HG02938 (cell line): Measurements from ENCODE around the gene SERPINA7.
"Not testable (repeated sequence)": the region's sequence is repeated elsewhere in the genome, so short reads cannot be mapped to it uniquely, and the experiment has no call there.

ENCODE experiments used
- ATAC-seq: cut with Tn5 transposase; IDR thresholded peaks from one replicate; pipeline ENCODE4 v1.9.1; 2021; ENCODE audit warnings: mild to moderate bottlenecking, moderate library complexity; ENCODE audit not compliant: unreplicated experiment

Gene SERPINA7, protein sequence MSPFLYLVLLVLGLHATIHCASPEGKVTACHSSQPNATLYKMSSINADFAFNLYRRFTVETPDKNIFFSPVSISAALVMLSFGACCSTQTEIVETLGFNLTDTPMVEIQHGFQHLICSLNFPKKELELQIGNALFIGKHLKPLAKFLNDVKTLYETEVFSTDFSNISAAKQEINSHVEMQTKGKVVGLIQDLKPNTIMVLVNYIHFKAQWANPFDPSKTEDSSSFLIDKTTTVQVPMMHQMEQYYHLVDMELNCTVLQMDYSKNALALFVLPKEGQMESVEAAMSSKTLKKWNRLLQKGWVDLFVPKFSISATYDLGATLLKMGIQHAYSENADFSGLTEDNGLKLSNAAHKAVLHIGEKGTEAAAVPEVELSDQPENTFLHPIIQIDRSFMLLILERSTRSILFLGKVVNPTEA

DNA sequence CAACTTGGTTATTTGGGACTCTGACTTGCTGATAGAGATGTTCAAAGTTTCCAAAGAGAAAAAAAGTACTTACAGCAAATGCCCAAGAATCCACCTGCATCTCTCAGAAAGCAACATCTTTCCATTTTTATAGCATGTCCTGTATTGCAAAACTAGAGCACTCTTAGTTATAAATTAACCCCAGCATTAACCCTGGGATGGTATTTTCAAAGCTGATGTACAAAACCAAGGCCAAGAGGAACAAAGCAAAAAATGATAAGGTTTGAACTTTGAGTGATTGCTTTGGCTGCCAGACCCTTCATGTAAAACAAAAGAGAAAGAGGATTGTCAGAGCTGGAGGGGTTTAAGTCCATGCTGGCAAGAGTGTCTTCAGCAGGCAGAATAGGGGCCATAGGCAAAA lies at the start of gene SERPINA7:
Gene SERPINA7, minus strand, starts transcription at position 103 of the 400 bp plus-strand sequence. CDS start 1,669 bp downstream, outside the sequence.
- no peak for ATAC-seq

DNA sequence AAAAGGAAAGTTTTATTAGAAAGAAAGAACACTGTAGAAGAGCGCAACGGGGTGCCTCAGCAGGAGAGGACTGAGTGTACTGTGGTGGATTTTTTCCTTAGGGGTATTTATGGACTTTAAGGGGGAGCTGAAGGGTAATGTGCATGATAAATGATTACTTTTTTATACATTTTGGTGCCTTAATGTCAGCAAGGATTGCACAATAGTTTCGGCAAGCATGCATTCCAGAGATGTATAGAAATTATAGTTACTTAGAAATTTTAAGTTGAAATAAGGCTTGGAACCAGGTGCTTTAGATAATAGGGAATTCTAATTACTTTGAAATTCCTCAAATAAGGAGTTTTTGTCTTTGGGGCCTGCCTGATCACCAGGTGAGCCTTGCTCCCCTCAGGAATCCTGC lies 30.5 kb upstream of the SERPINA7 start:
- no peak for ATAC-seq

DNA sequence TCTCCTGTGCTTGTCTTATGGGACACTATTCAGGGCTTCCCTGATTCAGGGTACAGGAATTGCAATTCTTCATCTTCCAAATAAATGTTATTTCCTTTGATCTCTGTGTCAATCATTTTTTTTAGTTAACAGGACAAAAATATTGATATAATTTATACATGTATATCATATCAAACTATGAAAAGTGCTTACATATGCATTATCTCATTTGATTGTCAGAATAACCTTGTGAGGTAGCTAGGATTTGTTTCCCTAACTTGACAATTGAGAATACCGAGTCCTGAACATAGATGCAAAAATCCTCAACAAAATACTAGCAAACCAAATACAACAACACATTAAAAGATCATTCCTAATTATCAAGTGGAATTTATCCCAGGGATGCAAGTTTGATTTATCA lies 11.5 kb upstream of the SERPINA7 start:
- no peak for ATAC-seq

DNA sequence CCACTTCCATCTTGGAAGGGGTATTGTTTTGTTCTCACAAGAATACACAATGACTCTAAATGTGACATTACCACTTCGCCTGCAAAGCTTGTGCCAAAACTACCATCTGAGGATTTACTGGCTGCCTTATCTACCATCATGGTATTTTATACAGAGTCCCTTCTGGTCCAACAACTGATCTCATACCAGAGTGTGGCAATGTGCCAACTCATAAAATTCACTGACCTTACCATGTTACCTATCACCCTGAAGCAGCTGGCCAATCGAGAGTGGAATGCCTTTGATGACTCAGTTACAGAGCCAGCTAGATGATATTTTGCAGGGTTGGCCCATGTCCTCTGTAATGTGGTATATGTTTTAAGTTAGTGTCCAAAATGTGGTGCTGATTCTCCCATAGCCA lies 3.8 kb upstream of the SERPINA7 start:
- ATAC-seq = no peak

DNA sequence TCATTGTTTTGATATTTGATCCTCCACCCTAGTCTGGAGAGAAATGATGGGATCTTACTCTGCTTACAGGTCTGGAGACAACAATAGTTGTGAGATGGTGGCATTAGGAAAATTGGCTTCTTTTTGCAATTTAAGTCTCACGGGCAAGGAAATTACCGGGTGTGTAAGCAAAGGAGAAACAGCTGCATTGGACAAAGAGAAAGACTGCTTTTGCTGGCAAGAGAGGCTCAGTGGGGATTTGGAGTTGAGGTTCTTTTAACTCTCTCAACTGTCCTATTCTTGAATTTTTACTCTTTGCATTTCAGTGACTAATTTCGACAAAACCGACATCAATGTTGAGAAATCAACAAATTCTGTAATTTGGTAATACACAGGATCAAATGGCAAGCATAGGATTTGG lies 2.3 kb upstream of the SERPINA7 start:
- no peak for ATAC-seq

DNA sequence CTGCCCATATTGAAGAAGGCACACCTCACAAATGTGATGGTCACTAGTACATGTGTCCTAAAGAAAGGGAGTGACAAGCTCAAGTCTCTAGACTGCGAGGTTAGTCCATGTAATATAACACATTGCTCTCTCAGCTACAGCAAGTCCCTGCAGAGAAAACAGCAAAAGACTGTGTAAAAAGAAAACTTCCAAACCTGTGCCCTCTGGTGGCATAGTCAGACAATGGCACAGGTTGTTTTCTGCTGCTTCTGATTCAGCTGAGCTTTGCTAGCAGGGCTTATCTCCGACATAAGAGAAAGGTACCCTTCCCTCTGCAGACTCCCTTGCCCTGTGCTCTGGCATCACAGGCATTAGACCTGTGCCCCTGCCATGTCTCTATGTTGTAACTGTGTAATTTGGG lies 1.4 kb upstream of the SERPINA7 start:
- no peak for ATAC-seq

DNA sequence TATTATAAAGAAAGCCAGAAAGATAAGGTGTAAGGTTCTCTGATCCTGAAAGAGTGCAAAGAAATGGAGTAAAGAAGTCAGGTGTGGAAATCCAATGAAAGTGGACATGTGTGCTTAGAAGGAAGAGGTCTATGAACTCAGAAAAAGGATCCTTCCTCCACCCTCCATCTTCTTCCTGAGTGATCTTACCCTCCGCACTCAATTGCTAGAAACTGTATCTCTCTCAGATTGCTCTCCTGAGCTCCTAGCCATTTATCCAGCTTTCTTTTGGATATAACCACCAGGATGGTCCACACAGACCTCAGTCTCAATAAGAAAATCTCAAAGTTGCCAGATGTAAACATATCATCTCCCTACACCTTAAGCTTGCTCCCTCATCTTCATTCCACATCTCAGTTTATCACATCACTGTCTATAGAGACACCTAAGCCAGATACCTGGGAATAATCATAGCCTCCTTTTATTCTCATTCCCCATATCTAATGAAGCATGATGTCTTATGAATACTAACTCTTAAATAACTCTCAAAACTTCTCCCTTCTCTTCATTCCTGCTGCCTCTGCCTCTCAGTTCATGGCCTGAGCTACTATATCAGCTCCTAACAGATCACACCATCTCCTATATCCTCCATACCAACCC lies 573 bp downstream of the SERPINA7 start:
- ATAC-seq = no peak

DNA sequence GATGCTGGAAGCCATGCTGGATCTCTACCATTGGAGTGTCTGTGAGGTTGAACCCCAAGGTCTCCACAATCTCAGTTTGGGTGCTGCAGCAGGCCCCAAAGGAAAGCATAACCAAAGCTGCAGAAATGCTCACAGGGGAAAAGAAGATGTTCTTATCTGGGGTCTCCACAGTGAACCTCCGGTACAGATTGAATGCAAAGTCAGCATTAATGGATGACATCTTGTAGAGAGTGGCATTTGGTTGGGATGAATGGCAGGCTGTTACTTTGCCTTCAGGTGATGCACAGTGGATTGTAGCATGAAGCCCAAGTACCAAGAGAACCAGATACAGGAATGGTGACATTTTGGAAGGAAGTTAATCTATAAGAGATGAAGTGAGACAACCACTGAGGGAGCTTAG lies 1.8 kb downstream of the SERPINA7 start:
- ATAC-seq = no peak

DNA sequence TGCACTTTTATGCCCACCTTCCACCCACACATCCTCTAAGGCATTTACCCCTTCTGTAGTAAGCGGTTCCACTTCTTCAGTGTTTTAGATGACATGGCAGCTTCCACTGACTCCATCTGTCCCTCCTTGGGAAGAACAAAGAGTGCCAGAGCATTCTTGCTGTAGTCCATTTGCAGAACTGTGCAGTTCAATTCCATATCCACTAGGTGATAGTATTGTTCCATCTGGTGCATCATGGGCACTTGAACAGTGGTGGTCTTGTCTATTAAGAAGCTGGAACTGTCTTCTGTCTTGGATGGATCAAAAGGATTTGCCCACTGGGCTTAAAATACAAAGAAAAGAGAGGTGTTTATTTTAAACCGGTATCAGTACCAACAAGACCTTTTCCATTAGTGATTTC lies 3.5 kb downstream of the SERPINA7 start:
- ATAC-seq = no peak

DNA sequence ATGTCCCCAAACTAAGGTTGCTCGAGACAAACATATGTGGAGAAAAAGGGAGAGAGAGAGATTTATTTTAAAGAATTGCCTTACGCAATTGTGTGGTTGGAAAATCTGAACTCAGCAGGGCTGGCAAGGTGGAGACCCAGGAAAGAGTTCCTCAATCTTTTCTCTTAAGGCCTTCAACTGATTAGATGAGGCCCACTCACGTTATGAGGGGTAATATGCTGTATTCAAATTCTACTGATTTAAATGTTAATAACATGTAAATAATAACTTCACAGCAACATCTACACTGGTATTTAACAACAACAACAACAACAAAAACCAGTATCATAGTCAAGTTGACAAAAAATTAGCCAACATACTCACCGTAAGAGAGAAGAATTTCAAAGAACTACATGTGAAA lies 14.6 kb downstream of the SERPINA7 start:
- no peak for ATAC-seq

DNA sequence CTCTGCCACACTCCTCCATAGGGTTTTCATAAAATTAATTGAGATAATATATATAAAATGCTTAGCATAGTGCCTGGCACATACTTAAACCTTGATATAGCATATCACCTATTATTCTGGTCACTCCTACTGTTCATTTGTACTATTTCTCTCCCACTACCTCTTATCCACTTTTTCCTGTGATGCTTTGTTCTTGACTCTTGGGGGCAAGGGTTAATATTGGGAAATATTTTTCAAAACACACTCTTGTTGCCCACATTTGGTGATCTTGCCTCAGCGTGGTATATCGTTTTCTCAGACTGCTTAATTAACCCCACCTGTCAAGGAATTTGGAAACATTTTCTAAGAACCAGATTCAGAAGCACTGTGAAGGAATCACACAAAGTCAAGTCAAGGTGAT lies 16.3 kb downstream of the SERPINA7 start:
- ATAC-seq = no peak

DNA sequence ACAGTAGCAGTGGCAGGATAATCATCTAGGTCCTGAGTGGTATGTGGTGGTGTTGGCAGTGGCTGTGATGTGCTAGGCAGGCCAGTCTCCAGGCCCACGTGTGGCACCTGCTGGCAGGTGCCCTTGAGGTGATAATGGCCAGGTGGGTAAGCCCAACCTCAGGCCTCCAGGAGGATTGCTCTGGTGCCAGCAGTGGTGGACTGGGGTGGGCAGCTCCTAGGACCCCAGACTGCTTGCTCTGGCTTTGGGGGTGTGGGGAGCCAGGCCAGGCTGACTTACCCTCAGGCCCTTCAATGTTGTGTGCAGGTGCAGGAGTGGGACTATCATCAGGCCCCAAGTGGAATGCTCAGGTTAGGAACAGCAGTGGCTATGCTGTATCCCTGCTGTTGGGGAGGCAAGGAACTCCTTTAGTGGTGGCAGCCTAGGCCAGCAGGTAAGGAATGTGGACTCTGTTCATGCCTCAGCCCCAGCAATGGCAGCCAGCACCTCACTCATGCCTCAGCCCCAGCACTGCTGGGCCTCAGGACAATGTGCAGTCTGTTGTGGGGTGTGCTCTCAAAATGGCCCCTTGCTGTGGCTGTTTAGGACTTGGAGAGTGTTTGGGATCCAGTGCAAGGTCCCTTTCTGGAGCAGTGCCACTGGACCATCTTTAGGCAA lies 24.3 kb downstream of the SERPINA7 start:
- ATAC-seq = no peak

DNA sequence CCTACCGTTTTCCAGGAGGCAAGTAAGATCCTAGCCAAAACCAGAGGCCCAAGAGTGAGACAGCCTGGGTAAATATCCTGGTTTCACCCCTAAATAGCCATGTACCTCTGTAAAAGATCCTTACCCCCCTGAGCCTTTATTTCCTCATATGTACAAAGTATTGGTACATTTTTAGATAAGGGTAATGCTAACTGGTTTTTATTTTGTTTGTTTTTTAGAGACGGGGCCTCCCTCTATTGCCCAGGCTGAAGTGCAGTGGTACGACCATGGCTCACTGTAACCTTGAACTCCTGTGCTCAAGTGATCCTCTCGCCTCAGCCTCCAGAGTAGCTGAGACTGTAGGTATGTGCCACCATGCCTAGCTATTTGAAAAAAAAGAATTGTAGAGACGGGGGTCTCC lies 29.4 kb downstream of the SERPINA7 start:
- no peak for ATAC-seq

DNA sequence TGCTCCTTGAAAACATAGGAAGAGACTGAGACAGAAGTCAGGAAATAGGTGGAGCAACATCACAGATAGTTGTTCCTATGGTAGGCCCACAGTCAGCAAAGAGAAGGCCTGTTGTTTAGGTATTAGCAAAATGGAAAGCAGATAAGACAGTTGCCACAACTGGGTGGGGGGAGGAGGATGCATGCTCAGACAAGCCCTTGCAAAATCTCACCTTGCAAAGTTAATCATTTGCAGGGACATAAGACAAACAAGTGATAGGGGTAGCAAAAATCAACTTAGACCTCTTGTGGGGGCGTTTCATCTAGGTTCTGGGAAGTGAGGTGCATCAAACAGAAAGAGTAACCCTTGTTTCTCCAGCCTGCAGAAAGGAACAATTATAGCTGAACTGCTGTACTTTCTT lies 30.7 kb downstream of the SERPINA7 start:
- no peak for ATAC-seq

DNA sequence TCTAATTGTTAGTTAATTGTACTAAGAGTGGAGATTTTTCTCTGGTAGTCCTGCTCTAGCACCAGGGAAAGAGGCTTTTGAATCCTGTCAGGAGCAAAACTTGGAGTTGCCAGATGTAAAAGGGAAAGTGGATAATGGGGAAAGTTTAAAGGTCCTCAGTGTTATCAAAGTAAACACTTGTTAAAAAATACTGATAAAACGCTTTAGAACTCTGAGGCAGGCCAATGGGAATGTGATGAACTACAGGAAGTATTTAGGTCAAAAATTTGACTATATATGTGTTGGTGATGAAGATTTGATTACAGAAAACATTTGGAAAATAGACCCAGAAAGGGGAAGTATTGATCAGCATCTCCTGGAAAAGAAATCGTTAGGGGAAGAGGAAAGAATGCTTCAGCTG lies 32.8 kb downstream of the SERPINA7 start:
- no peak for ATAC-seq

DNA sequence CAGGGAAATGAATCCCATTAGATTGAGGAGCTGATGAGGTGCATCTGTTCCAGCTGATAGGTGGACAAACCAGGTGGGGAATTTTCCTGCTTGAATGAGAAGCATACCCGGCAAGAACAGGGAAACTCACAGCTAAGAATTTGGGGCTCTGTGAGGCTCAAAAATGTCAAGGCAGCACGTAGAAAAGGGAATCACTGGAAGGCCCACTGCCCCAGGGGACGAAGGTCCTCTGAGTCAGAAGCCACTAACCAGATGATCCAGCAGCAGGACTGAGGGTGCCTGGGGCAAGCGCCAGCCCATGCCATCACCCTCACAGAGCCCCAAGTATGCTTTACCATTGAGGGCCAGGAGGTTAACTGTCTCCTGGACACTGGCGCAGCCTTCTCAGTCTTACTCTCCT lies 37.9 kb downstream of the SERPINA7 start:
- ATAC-seq = not testable (repeated sequence)

DNA sequence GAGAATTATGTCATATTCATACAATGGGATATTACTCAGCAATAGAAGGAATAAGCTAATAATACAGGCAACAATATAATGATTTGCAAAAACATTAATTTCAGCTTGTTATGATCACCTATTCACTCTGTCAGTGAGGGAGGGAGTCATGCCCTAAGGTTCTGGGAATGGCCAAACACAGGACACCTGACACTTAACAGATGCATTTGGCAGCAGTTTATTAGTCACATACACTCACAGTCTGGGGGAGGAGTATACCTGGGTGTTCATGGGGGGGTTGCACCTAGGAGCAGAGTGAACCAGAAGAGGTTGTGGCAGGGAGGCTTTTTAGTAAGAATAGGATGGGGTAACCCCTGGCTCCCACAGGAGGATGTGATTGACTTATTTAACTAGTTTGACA lies 38.3 kb downstream of the SERPINA7 start:
- ATAC-seq = no peak

DNA sequence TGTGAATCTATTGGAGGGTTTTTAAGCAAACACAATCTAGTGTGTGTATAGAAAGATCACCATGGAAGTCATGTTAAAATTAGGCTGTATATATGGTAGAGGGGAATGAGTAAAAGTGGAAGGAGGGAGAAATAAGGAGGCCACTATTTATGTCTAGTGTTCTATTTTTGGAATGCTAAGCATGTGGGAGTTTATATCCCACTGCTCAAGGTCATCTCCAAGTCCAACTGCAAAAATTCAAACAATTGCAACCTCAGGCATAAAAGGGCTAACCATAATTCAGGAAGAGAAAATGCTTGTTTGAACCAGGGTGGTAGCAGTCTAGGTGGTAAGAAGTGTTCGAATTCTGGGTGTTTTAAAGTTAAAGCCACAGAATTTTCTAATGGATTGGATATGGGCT lies 39.2 kb downstream of the SERPINA7 start:
- ATAC-seq = no peak

DNA sequence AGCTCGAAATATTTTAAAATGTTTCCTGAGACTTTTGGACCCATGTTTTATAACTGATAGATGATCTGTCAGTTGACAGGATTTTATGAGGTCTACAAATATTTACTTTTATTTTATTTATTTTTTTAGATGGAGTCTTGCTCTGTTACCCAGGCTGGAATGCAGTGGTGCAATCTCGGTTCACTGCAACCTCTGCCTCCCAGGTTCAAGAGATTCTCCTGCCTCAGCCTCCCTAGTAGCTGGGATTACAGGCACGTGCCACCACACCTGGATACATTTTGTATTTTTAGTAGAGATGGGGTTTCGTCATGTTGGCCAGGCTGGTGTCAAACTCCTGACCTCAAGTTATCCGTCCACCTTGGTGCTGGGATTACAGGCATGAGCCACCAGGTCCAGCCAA lies 50.0 kb downstream of the SERPINA7 start:
- not testable (repeated sequence) for ATAC-seq
